AG10803 (cell line): Measurements from ENCODE around the gene PSMB10.

ENCODE experiments used
- DNase-seq: peaks from one replicate; pipeline ENCODE4 v3.0.0; 2010; ENCODE audit warnings: low read depth
- H3K4me3 ChIP-seq: 2 replicates; pipeline ENCODE4 v1.5.1; 2011; ENCODE audit warnings: mild to moderate bottlenecking, low read length, control low read depth
- CTCF ChIP-seq: conservative IDR thresholded peaks from 2 replicates; pipeline ENCODE4 v1.5.1; 2011; ENCODE audit warnings: mild to moderate bottlenecking, low read length, control low read depth, inconsistent platforms

Gene PSMB10

GRCh38 chr16:67927131-67927941, 9.3 kb downstream of the PSMB10 start:
- no peak overlapping the region for H3K4me3 ChIP-seq
- no peak for DNase-seq
- TF ChIP-seq CTCF: no peak

GRCh38 chr16:67926181-67926750, 10.4 kb downstream of the PSMB10 start:
- no peak for TF ChIP-seq CTCF
- no peak for DNase-seq
- H3K4me3 ChIP-seq: no peak overlapping the region

- no peak for DNase-seq
- no peak for TF ChIP-seq CTCF
- no peak overlapping the region for H3K4me3 ChIP-seq
These were observed 12.3 kb downstream of the PSMB10 start for GRCh38 chr16:67924140-67924906.

GRCh38 chr16:67923414-67924116, 13.1 kb downstream of the PSMB10 start:
- DNase-seq: no peak
- H3K4me3 ChIP-seq: no peak overlapping the region
- no peak for TF ChIP-seq CTCF

- no peak for DNase-seq
- no peak for TF ChIP-seq CTCF
These were observed 13.9 kb downstream of the PSMB10 start for GRCh38 chr16:67922740-67923139.

GRCh38 chr16:67922221-67922620, 14.4 kb downstream of the PSMB10 start:
- H3K4me3 ChIP-seq: no peak overlapping the region
- no peak for DNase-seq
- no peak for TF ChIP-seq CTCF

More at GRCh38 chr16:67922740-67923139, 13.9 kb downstream of the PSMB10 start:
- H3K4me3 ChIP-seq: no peak overlapping the region
